IPS-11a (cell line): ENCODE results near the gene HIPK3.
A peak's percentile ranks its signal among the peaks of the same experiment; 100 is the strongest.
"Not testable (repeated sequence)": the region's sequence is repeated elsewhere in the genome, so short reads cannot be mapped to it uniquely, and the experiment has no call there.

ENCODE experiments used
- H3K4me3 ChIP-seq: one replicate; pipeline ENCODE4 v1.5.1; 2013; ENCODE audit warnings: low read depth, low read length, control low read depth

Gene HIPK3

GRCh38 chr11:33257160-33257896 lies at the start of gene HIPK3:
Gene HIPK3 (plus strand): TSS chr11:33257381.
- peak within 1 kb of the TSS; percentile 81 for H3K4me3 ChIP-seq

GRCh38 chr11:33207408-33207985 lies 49.7 kb upstream of the HIPK3 start:
- H3K4me3 ChIP-seq: no peak overlapping the region

GRCh38 chr11:33208150-33208549 lies 49.0 kb upstream of the HIPK3 start:
- H3K4me3 ChIP-seq: no peak overlapping the region

GRCh38 chr11:33211153-33211552 lies 46.0 kb upstream of the HIPK3 start:
- no peak overlapping the region for H3K4me3 ChIP-seq

- H3K4me3 ChIP-seq: no peak overlapping the region
These were observed 45.6 kb upstream of the HIPK3 start for GRCh38 chr11:33211580-33211979.

GRCh38 chr11:33214187-33214586 lies 43.0 kb upstream of the HIPK3 start:
- H3K4me3 ChIP-seq: no peak overlapping the region

- no peak overlapping the region for H3K4me3 ChIP-seq
These were observed 42.4 kb upstream of the HIPK3 start for GRCh38 chr11:33214767-33215166.

GRCh38 chr11:33216676-33217075 lies 40.5 kb upstream of the HIPK3 start:
- H3K4me3 ChIP-seq: not testable (repeated sequence)

GRCh38 chr11:33222052-33222750 lies 35.0 kb upstream of the HIPK3 start:
- no peak overlapping the region for H3K4me3 ChIP-seq

- H3K4me3 ChIP-seq: no peak overlapping the region
These were observed 31.8 kb upstream of the HIPK3 start for GRCh38 chr11:33225371-33225770.

- no peak overlapping the region for H3K4me3 ChIP-seq
These were observed 29.5 kb upstream of the HIPK3 start for GRCh38 chr11:33227578-33228261.

GRCh38 chr11:33234397-33235190 lies 22.6 kb upstream of the HIPK3 start:
- no peak overlapping the region for H3K4me3 ChIP-seq

GRCh38 chr11:33237039-33237597 lies 20.1 kb upstream of the HIPK3 start:
- H3K4me3 ChIP-seq: no peak overlapping the region

GRCh38 chr11:33242575-33242974 lies 14.6 kb upstream of the HIPK3 start:
- H3K4me3 ChIP-seq: no peak overlapping the region

- H3K4me3 ChIP-seq: not testable (repeated sequence)
These were observed 13.5 kb upstream of the HIPK3 start for GRCh38 chr11:33243654-33244053.

GRCh38 chr11:33248416-33248971 lies 8.7 kb upstream of the HIPK3 start:
- no peak overlapping the region for H3K4me3 ChIP-seq

GRCh38 chr11:33256031-33256812 lies 959 bp upstream of the HIPK3 start:
- peak overlapping the region; percentile 38 for H3K4me3 ChIP-seq

- peak overlapping the region; percentile 38 for H3K4me3 ChIP-seq
These were observed 395 bp upstream of the HIPK3 start for GRCh38 chr11:33256813-33257159.

- H3K4me3 ChIP-seq: peak overlapping the region; percentile 81
These were observed 883 bp downstream of the HIPK3 start for GRCh38 chr11:33257897-33258630.
